GOT3 (cell line): ENCODE measurements around the gene KBTBD4.
"Not testable (repeated sequence)": the region's sequence is repeated elsewhere in the genome, so short reads cannot be mapped to it uniquely, and the experiment has no call there.

Experiments
- DNase-seq: peaks from one replicate; lab custom pipeline; 2025; ENCODE audit warnings: mixed read lengths; lab: John Stamatoyannopoulos, UW

Gene KBTBD4

DNA sequence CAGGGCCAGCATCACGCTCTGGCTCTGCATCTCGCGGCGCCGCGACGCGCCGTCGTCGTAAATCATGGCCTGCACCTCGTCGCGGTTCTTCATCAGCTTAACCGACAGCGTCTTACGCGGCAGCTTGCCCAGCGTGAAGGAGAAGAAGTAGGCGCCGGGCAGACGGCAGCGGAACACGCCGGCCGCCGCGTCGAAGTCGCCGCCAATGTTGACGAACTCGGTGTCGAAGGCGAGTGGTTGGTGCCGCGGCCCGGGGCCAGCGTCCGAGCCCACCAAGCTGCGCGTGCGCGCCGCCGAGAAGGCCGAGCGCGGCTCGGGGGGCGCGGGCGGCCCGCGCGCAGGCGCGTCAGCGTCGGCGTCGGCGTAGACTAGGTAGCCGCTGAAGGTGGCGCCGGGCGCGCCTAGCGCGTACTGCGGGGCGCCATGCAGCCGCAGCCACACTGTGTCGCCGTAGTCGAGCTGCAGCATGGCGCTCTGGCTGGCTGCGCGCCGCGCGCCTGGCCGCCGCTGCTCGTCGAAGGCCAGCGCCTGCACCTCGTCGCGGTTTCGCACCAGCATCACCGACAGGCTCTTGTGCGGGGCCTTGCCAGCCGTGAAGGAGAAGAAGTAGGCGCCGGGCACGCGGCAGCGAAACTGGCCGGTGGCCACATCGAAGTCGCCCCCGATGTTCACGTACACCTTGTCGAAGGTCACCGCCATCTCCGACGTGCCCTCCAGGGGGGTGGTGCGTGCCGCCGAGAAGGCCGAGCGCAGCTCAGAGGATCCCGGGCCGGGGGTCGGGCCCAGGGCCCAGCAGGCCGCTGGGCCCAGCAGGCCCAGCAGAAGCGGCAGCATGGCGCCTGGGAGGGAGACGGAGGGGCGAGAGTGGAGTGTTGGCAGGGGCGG, 11.4 kb upstream of the KBTBD4 start:
- no peak for DNase-seq

DNA sequence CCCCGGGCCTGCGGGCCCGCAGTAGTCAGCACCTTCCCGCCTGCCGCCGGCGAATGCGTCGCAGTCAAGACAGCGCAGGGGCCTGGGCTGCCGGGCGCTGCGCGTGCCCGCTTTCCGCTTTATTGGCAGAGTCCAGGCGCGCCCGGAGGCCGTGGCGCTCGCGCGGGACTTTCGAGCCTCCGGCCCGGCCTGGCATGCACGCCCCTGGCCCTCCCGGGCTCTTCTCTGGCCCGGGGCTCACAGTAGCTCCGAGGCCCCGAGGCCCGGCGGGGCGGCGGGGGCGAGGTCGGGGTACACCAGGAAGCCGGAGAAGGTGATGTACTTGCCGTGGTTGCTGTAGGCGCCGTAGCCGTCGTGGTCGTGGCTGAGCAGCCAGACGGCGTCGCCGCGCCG, 10.8 kb upstream of the KBTBD4 start:
- no peak for DNase-seq

DNA sequence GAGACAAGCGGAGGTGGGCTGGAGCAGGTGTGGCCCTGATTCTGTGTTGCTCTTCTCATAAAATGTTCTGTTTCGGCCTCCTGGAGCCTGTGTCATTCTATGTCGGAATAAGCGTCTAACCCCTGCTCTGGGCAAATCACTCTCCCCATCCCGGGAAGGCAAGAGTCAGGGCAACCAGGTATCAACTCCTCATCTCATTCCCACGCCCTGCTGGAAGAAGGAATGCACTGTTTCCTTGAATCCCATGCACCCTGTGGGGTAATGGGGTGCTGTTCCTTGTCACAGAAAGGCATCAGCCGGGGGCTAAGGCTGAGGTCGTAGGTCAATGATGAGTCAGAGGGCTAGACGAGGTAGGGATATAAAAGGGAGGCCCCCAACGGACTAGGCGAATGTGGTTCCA, 10.3 kb upstream of the KBTBD4 start:
- no peak for DNase-seq

DNA sequence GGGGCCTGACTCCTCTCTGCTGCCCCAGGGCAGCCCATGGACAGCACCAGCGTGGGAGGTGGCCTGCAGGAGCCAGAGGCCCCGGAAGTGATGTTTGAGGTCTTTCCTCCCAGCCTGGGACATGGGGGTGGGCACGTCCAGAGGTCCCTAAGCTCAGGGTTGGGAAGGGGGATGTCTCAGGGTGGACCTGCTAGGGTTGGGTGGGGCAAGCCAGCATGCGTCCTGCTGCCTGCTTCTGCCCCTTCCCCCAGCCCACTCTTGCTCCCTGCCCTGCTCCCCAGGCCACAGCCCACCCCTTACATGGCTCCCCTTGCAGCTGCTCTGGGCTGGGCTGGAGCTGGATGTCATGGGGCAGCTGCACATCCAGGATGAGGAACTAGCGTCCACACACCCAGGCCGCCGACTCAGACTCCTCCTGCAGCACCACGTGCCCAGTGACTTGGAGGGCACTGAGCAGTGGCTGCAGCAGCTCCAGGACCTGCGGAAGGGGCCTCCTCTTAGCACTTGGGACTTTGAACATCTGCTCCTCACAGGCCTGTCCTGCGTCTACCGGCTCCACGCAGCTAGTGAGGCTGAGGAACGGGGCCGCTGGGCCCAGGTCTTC, 9.1 kb upstream of the KBTBD4 start:
- DNase-seq = no peak

DNA sequence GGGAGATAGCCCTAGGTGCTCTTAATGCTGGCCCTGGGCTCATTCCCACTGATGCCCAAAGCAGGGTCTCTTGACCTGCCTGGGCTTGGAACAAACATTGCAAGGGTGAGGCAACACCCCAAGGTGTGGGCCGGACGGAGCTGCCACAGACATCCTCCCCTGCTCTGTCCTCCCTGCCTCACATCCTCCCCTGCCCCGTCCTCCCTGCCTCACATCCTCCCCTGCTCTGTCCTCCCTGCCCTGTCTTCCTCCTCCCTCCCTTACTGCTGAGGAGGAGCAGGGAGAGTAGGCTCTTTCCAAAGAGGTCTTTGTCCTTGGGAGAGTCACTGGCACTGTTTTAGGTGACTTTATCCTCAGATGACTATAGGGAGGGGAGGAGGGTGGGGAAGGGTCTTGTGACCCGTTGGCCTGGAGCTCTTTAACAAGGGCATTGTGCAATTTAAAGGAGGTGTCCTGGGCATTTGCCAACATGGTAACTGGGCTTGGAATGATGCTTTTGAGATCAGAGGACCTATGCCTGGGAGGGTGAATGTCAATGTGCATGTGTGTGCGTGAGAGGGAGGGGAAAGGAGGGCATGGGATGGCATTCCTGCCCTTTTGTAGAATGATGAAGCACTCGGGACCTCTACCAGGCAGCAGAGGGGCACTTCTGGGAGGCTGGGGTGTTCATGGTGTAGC, 8.4 kb upstream of the KBTBD4 start:
- no peak for DNase-seq

DNA sequence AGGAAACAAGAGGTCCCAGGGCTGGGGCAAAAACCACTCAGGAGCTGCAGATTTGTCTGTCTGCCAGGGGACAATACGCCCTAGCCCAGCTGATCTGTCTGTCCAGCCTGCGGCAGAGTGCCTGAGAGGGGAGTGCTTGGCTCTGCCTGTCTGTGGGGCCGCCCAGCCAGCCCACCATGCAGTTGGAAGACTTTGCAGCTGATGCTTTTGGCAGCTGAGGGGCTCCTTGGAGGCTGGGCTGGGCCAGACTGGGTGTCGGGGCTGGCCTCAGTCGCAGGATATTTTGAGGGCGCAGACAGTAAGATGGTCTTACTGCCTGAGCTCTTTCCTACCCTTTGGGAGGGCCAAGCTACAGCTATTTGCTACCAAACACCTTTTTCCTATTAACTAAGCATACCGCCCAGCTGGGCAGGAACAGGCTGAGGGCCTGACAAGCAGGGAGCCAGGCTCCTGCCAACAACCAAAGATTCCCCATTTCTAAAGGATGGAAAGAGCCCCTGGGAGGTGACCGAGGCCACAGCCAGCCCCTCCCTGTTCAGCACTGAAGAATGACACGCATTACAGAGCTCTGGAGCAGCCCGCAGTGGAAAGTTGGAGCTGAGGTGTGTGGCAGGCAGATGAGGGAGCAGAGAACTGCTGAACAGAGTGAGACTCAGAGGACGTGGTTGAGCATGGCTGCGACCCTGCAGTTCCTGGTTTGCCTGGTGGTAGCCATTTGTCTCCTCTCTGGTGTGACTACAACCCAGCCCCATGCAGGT, 7.5 kb upstream of the KBTBD4 start, which contains the start of gene FAM180B:
Gene FAM180B (plus strand): TSS at position 581 of the 758 bp plus-strand sequence. CDS start 91 bp downstream, at position 672.
- DNase-seq = no peak

DNA sequence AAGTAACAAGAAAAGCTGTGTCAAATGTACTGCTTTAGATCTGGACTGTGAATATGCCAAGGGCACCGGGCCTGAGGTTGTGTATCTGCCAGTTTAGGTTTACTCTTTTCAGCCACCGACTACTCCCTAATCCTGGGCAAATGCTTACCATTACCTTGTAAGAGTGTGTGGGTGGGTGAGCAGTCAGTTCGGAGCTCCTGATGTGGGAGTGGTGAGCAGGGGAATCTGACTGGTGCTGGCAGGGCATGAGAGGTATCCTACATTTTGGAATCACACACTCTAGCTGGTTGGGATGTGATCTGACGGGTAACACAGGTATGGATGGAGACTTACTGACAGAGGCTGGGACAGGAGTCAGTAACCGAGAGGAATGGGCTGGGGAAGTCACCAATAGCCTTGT, 5.1 kb upstream of the KBTBD4 start:
- no peak for DNase-seq

DNA sequence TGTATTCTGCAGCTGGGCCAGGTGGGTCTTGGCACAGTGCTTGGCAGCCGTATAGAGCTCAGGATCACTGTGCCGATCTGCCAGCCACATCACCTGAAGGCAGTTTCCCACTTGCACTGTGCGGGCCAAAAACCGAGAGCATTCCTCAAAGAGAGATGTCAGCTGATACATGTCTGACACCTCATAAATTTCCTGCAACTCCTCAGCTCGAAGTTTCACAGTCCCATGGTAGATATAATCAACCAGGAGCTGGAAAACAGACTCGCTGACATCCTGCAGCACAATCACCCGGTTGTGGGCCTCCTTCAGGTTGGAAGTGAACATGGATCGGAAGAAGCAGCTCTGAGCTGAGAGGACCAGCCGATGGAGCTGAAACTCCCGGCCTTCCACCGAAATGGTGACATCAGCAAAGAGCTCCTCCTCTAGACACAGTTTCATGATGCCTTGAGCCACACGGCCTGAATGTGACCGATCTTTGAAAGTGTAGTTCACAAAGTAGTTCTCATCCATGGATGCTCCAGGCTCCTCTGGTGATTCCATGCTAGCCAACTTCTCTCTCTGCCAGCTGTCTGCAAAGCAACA, 1.2 kb downstream of the KBTBD4 start:
- DNase-seq = no peak

DNA sequence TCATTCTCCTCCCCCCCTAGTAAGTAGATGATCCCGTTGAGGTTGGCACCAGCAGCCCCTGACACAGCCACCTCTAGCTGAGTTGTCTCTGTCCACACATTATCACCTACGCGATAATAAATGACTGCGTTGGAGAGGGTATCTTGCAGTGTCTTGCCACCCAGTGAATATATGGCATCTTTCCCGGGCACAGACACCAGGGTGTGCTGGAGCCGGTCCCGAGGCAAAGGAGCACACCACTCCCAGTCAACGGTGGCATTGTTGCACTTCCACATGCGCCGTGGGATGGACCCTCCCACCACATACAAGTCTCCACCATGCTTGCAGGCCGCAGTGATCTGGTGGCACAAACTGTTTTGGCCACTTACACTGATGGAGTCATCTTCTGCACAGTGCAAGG, 5.4 kb downstream of the KBTBD4 start:
- DNase-seq = no peak

DNA sequence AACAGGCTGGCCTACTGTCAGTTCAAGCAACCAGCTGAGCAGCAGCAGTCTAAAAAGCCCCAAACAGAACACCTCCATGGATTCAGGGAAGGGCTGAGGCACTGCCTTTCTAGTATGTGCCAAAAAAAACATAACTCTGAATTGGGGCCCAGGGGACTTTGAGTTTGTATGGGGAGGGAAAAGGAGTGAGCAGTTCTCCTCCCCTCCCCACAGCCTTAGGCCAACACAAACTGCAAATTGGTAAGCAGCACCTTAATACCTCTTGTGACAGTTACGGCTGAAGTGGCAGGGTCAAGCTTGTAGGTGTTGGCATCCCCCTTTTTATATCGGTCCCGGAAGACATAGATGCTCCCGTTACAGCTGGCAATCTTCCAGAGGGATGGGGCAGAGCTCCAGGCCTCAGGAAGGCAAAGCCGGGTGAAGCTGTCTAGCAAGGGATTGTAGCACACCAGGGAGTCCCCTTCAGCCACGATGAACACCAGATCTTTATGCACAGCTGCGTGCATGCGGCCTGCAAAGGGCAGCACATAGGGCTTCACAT, 6.0 kb downstream of the KBTBD4 start:
- DNase-seq = no peak

DNA sequence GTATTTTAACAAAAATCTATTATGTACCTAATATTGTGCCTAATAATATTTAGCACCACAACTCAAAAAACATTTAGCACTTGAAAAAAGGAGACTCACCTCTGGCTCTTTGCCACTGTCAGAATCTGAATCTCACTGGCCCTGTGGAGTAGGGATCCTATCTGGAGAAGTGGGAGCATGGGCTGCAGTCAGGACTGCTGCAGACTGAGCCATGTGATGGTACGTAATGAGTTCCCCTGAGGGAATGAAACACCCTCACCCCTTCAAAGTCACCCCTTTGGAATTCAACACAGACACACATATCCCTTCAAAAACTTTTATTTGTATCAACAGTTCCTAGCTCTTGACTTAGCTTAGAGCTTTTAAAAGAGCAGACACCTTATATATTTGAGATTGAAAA, 6.9 kb downstream of the KBTBD4 start:
- no peak for DNase-seq

DNA sequence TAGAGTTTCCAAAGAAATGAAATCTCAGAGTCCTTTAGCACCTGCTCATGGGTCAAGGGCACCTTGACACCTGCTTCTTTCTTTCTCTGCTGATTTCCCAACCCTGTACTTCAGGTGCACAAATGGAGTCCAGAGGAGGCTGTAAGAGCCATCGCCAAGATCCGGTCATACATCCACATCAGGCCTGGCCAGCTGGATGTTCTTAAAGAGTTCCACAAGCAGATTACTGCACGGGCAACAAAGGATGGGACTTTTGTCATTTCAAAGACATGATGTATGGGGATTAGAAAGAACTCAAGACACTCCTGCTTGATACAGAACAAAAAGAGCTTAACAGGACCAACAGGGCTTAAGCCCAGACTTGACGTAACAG, 7.4 kb downstream of the KBTBD4 start:
- DNase-seq = no peak

DNA sequence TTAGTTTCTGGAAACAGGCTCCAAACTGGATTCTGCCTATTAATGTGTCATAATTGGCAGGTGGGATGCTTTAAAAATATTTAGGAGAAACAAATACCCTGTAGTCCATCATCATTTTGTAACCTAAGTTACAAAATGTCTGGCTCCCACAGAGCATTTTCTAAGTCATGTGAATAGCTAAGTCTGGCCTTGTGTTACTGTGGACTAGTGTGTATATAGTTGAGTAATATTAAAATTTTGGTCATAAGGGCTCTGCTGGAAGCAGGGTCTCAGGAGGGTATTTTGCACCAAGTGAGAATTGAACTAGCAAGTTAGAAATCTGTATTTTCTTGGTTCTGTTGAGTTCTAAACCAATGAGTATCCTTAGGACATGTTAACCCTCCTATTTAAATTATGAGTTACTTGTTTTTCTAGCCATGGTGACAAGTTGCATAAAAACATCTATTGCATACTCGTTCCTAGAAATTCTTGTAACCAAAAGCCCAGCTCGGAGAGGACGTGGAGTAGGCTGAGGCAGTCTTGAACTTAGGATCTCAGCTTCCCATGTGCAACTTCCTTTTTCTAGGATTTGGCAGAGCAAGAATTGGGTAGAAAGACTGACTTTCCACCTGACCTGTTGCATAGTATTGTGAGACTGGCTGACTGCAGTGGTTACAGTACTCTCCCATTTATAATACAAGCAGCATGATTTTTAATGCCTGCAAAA, 8.0 kb downstream of the KBTBD4 start:
- DNase-seq = no peak

DNA sequence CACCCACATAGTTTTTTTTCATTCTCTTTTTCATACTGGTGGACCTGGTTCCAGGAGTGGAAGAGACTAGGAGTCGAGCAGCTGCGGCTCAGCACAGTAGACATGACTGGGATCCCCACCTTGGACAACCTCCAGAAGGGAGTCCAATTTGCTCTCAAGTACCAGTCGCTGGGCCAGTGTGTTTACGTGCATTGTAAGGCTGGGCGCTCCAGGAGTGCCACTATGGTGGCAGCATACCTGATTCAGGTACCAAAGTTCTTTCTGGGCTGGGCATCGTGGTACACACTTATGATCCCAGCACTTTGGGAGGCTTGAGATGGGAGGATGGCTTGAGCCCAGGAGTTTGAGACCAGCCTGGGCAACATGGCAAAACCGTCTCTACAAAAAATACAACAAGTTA, 9.1 kb downstream of the KBTBD4 start:
- no peak for DNase-seq

DNA sequence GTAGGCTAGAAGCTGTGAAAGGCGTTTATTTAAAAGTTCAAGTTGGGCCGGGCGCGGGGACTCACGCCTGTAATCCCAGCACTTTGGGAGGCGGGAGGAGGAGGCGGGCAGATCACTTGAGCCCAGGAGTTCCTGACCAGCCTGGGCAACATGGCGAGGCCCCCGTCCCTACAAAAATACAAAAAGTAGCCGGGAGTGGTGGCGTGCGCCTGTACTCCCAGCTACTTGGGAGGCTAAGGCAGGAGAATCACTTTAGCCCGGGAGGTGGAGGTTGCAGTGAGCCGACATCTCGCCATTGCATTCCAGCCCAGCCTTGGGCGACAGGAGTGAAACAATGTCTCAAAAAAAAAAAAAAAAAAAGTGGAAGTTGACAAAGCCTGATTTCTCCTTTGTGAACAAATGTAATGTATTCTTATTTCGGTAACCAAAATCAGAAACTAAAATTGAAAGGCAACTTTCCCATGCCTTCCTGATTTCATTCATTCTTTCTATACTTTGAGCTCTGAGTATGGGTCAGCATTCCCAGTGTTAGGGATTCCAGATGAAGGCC, 12.5 kb downstream of the KBTBD4 start:
- DNase-seq = no peak

DNA sequence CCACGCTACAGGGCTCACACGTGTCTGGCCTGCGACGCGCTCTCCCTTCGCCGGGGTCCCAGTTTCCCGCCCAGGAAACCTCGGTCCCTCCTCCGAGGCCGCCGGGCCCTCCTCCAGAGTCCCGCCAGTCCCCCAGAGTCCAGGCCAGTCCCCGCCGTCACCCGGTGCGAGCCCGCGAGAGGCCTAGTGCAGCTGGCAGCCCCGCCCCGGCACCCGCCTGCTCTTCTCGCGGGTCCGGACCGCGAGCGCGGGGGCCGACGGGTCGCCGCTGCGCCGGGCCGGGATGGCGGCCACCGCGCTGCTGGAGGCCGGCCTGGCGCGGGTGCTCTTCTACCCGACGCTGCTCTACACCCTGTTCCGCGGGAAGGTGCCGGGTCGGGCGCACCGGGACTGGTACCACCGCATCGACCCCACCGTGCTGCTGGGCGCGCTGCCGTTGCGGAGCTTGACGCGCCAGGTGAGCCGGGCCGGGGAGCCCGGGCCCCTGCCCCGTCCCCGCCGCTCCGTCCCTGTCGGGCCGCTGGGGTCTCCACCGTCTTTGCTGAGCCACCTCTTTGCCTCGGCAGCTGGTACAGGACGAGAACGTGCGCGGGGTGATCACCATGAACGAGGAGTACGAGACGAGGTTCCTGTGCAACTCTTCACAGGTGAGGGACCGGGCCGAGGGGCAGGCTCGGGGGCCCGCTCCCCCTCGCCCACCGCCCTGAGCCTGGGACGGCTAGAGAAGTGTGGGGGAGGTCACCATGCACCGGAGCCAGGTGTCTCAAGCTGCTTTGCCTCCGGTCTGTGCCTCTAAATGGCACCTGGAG, 13.2 kb downstream of the KBTBD4 start, which contains the start of gene PTPMT1:
Gene PTPMT1 (plus strand): TSS at position 260 of the 809 bp plus-strand sequence. CDS start 24 bp downstream, at position 284.
- no peak for DNase-seq

DNA sequence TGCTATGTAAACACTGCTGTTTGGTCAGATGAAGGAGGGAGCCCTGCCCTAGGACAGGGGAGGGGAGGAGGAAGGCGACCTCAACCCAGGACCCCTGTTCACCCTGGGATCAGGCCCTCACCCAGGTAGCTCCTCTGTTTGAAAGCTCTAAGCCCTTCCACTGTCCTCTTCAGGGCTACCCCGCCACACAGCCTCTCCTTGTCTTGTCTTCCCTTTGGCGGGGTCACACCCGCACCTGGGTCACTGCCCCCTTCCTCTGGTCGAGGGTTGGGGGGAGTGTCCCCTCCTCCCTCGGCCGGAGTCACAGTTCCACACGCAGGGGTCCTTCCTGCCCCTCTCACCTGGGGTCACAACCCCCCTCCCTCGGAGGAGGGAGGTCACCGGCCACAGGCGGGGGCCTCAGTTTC, 13.8 kb downstream of the KBTBD4 start:
- no peak for DNase-seq

DNA sequence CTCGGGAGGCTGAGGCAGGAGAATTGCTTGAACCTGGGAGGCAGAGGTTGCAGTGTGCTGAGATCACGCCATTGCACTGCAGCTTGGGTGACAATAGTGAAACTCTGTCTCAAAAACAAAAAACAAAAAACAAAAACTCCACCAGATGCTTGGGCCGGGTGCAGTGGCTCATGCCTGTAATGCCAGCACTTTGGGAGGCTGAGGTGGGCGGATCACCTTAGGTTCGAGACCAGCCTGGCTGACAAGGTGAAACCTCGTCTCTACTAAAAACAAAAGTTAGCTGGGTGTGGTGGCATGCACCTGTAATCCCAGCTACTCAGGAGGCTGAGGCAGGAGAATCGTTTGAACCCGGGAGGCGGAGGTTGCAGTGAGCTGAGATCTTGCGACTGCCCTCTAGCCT, 14.4 kb downstream of the KBTBD4 start:
- DNase-seq = not testable (repeated sequence)

DNA sequence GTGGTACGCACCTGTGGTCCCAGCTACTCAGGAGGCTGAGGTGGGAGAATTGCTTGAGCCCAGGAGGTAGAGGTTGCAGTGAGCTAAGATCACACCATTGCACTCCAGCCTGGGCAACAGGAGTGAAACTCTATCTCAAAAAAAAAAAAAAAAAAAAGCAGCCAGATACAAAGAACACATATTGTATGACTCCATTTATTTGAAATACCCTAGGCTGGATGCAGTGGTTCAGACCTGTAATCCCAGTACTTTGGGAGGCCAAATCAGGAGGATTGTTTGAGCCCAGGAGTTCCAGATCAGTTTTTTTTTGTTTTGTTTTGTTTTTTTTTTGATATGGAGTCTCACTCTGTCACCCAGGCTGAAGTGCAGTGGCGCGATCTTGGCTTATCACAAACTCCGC, 16.4 kb downstream of the KBTBD4 start:
- not testable (repeated sequence) for DNase-seq

DNA sequence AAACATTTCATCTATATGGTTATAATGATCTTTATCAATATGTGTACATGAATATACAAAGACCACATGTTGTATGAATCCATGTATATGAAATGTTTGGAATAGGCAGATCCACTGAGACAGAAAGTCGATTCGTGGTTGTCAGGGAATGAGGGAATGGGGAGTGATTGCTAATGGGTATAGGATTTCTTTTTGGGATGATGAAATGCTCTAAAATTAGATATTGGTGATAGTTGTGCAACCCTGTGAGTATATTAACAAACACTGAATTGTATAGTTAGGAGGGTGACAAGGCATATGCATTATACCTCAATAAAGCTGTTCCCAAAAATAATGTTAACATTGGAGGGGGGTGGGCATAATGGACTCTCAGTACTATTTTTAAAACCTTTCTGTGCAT, 18.3 kb downstream of the KBTBD4 start:
- no peak for DNase-seq
